ENCODE results near the gene COL9A1.

- TF ChIP-seq ARNTL (CRISPR knock-in tag; IDR thresholded peaks at IDR 0.05; ENCODE audit: borderline replicate concordance, low read depth) (no peak), PATZ1 (CRISPR knock-in tag; IDR thresholded peaks at IDR 0.05; ENCODE audit: borderline replicate concordance) (no peak), ZFP3 (CRISPR knock-in tag; IDR thresholded peaks at IDR 0.05) (no peak)
These were observed 71.6 kb downstream of the COL9A1 start for GRCh38 chr6:70231311-70231710.
